Dermis microvascular lymphatic vessel endothelial cell (primary cell): ENCODE data around the gene XPR1. TPM values are rescaled to one million over a fixed set of nuclear protein-coding genes. Genes with fewer than 3 reads are reported as not detected.

ENCODE experiments used
- DNase-seq, 2 donors: peaks; one replicate each; pipeline versions ENCODE4 v3.0.0 to v3.0.0-alpha.2; 2010; ENCODE audit warnings: low read depth in 2 of 2
- total RNA-seq: library from RNA; depleted of rRNA; stranded (reverse); fragments of >200 nt; gene quantifications from 2 replicates; pipeline ENCODE4 v1.2.1, GENCODE V29; 2014

The XPR1 gene
- total RNA-seq, 1 donor from 2014 or later, result 29.3 TPM

DNA sequence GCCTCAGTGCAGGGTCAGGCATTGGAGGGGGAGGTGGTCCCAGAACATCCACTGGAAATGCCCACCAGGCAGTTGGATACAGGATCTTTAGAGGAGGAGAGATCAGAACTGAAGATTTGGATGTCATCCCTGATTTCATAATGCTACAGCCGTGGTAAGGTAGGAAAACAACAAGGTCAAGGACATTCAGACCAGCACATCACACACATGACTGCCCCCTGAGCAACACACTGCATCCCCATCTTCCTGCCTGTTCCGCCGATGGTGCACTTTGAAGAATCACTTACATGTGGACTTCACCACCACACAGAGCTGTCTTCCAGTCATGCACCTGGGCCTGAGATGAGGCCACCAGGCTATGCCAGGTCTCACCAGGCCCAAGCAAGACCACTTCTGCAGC, 297.6 kb downstream of the XPR1 start:
- DNase-seq, result no peak

DNA sequence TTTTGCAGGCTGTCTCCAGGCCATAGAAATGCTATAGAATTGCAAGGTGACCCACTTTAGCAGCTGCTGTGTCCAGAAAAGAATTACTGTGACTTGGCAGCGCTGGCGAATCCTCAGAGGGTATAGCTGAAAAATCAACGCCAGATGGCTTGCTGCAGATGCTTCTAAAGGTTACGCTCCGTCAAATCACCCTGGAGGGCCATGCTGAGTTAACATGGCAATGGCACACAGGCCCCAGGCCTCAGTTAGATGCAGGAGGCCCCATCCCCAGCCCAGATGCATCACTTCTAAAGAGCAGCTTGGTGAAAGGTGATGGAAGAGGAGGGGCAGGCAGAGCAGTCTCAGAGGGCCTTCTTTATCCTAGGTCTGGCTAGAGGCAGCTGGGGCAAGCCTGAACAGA, 298.9 kb downstream of the XPR1 start:
- no peak for DNase-seq

GRCh38 chr1:180931529-180931928, 299.7 kb downstream of the XPR1 start:
- no peak for DNase-seq

DNA sequence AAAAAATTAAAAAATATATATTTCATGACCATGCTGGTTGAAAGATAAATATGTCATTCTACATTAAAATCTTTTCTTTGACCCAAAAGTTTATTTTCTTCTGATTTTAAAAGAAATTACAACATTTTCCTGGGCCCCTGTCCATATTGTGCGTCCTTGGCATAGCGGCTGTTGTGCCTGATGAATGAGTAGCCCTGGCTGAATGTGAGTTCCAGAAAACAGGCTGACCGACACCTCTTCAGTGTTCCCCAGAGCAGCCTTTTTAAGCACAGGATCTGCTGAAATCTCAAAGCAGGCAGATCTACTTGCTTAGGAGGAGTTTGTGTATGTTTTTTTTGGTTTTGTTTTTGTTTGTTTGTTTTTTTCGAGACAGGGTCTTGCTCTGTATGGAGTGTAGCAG, 300.6 kb downstream of the XPR1 start:
- no peak for DNase-seq

DNA sequence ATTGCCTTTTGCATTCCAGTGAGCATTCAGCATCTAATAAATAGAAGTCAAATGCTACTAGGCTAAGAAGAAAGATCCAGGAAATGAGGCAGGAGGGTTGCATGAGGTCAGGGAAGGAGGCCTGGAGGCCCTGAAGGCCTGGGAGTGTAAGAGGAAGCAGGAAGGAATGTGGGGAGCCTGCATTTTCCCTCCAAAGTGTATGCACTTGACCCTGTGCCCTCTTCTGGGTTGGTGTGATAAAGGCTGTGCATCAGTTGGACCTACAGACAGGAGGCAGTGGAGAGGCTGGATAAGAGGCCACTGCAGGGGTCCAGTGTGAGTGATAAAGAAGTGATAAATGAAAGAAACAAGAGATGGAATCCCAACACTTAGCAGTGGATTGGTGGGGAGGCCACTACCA, 301.3 kb downstream of the XPR1 start:
- DNase-seq, result no peak

- no peak for DNase-seq
These were observed 302.7 kb downstream of the XPR1 start for GRCh38 chr1:180934563-180934962.

- no peak for DNase-seq
These were observed 303.7 kb downstream of the XPR1 start for GRCh38 chr1:180935326-180936109.

DNA sequence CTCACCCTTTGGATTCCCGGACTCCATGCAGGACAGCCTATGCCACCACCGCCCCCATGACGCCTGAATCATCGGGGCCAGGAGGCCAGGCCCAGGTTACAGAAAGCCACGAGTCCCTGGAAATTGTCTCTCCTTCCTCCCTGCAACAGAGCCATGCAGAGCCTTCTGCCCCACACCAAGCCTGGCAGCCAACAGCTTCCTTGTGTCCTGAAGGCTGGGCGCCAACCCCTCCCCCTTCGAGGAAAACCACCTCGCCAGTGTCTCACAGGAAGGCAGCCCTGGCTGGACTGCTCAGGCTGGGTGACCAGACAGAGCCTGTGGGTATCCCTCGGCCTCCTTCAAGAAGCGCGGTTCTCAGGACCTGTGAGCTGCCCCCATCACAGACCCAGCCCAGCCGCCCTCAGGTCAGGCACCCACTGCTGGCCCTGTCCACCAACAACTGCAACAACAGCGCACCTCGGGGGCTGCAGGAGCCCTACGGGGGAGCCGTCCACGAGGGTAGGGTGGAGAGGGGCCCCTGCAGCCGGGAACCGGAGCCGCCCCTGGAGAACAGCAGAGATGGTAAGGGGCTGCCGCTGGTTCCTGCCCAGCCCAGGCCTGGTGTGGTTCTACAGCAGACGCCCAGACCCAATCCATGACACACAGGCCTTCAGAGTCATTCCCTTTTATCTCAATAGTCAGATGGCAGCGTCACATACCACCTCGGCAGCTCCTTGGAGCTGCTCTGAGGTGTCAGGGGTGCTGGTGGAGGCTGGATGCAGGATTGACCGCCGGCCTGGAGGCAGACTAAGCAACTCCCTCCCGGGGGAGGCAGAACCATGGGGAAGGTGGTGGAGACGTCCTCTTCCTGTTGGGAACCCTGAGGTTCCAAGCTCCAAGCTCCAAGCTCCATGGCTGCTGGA, 304.5 kb downstream of the XPR1 start:
- no peak for DNase-seq

DNA sequence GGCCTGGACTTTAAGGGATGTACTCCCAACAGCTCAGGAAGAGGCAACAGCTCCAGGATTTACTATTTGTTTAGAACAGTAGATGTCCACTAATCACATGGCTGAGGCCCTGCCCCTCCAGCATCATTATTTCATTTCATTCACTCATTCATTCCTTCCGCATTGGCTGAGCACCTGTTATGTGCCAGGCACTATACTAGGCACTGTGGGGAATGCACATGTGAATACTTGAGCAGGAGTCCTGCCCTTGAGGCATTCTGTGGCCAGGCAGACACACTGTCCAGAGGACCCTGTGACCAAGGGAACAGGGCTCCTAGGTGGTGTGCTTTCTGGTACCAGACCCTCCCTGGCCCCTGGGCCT, 305.2 kb downstream of the XPR1 start:
- DNase-seq, result no peak

- DNase-seq, result no peak
These were observed 305.9 kb downstream of the XPR1 start for GRCh38 chr1:180937624-180938225.

DNA sequence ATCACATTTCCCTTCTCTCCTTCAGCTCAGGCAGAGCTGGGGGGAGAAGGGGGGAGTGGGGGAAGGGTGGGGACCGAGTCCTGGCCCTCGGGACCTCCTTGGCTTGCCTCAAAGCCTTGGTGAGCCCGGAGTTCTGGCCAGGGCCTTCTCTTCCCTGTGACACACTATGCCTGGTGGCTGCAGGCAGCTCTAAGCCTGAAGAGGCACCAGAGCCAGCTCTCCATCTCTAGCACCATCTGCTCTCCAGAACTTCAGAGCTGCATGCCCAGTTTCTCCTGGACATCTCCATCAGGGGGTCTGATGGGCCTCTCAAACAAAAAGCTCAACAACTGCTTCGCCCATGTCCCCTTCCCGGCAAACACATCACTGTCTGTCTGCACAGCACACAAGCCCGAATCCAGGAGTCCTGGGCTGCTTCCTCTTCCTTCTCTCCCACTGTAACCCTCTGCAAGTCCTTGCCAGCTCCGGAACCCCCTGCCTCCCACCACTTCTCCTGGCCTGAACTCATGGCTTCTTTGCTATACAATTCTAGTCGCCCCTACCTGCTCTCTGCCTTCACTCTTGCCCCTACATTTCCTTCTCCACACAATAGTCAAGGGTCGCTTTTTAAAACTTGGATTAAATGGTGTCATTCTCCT, 307.4 kb downstream of the XPR1 start:
- no peak for DNase-seq

GRCh38 chr1:180939711-180940103, 307.9 kb downstream of the XPR1 start:
- DNase-seq, result no peak

Other genes with a start within 250 kb of the XPR1 start
- gene ACBD6, start 129.4 kb upstream of the XPR1 start, total RNA-seq, result 53.6 and 55.2 TPM in 2 replicates
- gene OVAAL, start 73.1 kb upstream of the XPR1 start, total RNA-seq, result not detected in 2 replicates